GM10266 (cell line): Measurements from ENCODE around the gene RBP4.

Source experiments
- DNase-seq: peaks from one replicate; pipeline ENCODE4 v3.0.0; 2012; ENCODE audit errors: extremely low spot score
- TF ChIP-seq, protein P1 (sequence below): IDR thresholded peaks from 2 replicates; pipeline ENCODE4 v1.5.1; 2012; ENCODE audit warnings: mild to moderate bottlenecking, low read depth; ENCODE audit not compliant: control insufficient read depth, insufficient read depth; ENCODE audit errors: missing control alignments

RBP4 gene

DNA sequence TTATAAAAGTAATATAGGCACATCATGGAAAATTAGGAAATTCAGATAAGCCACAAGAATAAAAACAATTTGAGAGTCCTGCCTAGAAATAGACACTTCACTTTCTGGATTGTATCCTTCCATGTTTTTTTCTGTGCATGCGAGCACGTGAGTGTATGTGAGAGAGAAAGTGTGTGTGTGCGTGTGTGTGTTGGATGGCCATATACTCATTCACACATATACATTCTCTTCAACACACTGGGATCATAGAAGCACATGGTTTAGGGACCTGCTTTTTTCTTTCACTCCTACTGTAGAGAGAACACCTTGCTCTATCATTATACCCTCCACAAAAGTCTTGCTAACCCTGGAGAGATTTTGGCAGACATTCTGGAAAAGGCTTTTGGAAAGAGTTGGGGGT lies 27.1 kb downstream of the RBP4 start:
- no peak for DNase-seq
- TF ChIP-seq, protein P1, sequence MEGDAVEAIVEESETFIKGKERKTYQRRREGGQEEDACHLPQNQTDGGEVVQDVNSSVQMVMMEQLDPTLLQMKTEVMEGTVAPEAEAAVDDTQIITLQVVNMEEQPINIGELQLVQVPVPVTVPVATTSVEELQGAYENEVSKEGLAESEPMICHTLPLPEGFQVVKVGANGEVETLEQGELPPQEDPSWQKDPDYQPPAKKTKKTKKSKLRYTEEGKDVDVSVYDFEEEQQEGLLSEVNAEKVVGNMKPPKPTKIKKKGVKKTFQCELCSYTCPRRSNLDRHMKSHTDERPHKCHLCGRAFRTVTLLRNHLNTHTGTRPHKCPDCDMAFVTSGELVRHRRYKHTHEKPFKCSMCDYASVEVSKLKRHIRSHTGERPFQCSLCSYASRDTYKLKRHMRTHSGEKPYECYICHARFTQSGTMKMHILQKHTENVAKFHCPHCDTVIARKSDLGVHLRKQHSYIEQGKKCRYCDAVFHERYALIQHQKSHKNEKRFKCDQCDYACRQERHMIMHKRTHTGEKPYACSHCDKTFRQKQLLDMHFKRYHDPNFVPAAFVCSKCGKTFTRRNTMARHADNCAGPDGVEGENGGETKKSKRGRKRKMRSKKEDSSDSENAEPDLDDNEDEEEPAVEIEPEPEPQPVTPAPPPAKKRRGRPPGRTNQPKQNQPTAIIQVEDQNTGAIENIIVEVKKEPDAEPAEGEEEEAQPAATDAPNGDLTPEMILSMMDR, result no peak

DNA sequence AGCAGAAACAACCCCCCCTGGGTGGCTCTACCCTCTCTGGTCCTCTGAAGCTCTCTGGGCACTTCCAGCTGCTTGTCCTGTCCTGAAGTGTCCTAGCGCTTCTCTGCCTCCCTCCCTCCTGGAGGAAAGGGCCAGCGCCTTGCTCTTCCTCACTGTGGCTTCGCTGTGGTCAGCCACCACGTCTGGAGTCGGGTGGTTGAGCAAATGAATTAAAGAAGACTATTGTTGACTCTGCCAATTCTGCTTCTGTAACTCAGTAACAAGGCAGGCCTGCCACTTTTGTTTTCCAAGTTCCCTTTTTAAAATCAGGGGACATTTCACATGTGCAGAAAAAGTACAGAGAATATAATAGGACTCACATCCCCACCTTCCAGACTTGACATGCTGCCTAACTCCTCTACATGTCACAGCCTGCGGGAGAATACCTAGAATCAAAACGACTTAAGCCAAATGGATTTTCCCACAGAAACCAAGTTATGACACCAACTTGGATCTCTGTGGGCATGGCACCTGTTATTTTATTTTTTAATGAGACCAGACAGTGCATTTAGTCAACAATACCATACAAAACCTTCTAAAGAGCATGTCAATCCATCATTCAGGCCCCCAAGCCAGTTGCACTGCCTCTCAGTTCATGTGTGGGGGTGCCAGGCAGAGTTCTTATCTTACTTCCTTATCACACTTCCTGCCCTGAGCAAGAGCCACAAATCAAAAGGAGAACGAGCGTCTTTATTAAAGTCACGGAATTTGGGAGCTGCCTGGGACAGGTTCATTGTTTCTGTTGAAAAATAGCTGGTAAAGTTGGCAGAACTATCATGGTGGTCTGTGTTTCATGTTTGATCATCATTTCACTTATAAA lies 27.8 kb downstream of the RBP4 start:
- TF ChIP-seq, protein P1, result no peak
- DNase-seq, result no peak

DNA sequence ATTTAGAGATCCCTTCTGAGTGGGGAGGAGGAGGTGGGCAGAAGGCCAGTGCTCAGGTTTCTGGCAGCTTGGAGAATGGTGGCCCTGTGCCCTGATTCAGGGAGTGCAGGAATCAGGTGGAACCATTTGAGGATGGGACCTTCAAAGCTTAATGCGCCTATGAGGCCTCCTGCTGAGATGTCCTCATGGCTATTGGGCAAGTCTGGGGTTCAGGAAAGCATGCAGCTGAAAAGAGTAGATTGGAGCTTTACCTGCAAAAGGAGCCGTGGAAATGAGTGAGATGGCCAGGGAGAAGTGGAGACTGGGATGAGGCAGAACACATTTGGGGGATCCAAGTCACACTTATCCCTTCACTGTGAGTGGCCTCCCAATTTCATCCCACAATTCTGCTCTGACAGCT lies 28.4 kb downstream of the RBP4 start:
- no peak for DNase-seq
- TF ChIP-seq, protein P1, result no peak

DNA sequence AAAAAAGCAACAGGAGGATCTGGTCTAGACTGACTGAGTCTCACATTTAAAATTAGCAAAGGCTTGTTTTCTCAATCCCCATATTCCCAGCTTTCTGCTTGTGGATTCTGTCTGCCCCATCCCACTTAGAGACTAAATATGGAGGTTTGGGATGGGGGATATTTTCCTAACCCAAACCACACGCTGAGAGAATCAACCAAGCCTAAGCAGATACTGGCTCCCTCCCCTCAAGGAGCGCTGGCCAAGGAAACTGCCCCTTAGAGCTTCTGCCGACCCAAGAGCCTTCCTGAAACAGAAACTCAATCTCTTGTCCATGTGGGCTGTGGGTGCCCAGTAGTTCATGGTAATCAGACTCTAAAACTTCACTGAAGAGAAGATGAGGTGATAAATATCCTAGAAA lies 30.7 kb downstream of the RBP4 start:
- no peak for DNase-seq
- TF ChIP-seq, protein P1, result no peak

DNA sequence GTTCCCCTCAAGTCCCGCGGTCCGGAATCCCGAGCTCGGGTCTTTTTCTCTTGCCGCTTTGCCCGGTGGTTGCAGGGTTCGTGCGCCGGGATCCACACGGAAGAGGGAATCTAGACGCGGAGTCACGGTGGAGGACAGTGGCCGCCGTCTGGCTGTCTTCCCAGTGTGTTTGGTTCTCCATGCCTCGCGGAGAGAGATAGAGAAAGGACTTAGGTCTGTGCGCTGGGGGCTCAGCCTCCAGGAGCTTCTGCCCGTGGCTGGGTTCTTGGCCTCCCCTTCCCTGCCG lies 33.0 kb downstream of the RBP4 start:
- no peak for DNase-seq
- TF ChIP-seq, protein P1, result no peak

DNA sequence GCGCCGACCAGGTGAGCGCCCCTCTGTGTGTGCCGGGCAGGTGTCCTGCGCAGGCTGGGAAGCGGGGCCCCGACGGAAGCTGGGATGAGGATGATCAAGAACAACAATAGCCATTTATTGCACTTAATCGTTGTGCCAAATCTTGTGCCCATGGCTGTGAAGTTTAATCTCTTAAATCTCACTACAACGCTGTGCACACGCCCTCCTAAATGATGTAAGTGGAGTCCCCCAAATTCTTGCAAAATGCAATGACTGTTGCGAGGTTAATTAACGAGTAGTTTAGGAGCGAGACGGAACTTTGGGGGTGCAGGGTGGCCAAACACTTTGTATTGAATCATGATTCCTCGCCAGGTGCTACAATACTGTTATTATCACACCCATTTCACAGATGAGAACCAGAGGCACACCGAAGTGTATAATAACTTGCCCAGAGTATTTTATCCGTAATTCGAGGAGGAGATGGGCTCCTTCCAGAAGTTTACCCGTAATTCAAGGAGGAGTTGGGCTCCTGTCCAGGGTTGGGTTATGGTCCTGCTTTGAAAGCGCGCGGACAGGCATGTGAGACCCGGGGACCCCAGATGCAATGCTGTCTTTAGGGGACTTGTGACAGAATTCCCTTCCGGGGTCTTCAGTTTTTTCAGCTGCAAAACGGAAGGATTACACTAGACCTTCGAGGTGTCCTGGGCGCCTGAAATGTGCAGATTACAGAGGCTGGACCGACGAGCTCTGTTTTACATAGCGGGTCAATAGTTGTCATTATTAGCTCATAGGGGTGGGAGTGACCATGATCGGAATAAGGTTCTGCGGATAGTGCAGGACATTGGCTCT lies 33.5 kb downstream of the RBP4 start:
- no peak for DNase-seq
- TF ChIP-seq, protein P1, result no peak
